HepG2 (cell line): Measurements from ENCODE around the gene NKX2-2. TPM values are rescaled to one million over a fixed set of nuclear protein-coding genes. Genes with fewer than 3 reads are reported as not detected.
A peak's percentile ranks its signal among the peaks of the same experiment; 100 is the strongest.

Source experiments
- CCAR2 ChIP-seq: fragments of 200-400 bp; formaldehyde crosslinking; optimal IDR thresholded peaks from 2 replicates; pipeline ENCODE3; 2018; ENCODE audit warnings: low read depth, mild to moderate bottlenecking, low read length, moderate library complexity
- ETV6 ChIP-seq: sonication (generic); formaldehyde crosslinking; conservative IDR thresholded peaks from 2 replicates; pipeline ENCODE4 v1.4.0; 2020; ENCODE audit warnings: missing genetic modification reagents
- FOSL2 ChIP-seq: sonication (generic); formaldehyde crosslinking; IDR thresholded peaks from 2 replicates; pipeline ENCODE4 v1.4.0; 2020; ENCODE audit warnings: missing genetic modification reagents
- FOXA3 ChIP-seq: IDR thresholded peaks from 2 replicates; pipeline ENCODE4 v1.6.1; 2016; ENCODE audit warnings: missing genetic modification reagents, missing compliant biosample characterization
- HMGXB4 ChIP-seq, 2 experiments: sonication (generic) in 1 of 2; formaldehyde crosslinking in 1 of 2; IDR thresholded peaks; 2 replicates each; pipeline versions ENCODE4 v1.4.0 to v1.6.1; 2018 to 2020; ENCODE audit warnings: missing genetic modification reagents in 2 of 2, borderline replicate concordance in 1 of 2, low read depth in 1 of 2, mild to moderate bottlenecking in 1 of 2, missing biosample characterization in 1 of 2
- MAFK ChIP-seq, 2 experiments: IDR thresholded peaks in 1 of 2; conservative IDR thresholded peaks in 1 of 2; 2 replicates each; pipeline ENCODE4 v1.6.1; 2011; ENCODE audit warnings: improper control_type of control experiment in 2 of 2, low read length in 2 of 2
- MTF2 ChIP-seq: sonication (generic); formaldehyde crosslinking; IDR thresholded peaks from 2 replicates; pipeline ENCODE4 v1.5.0; 2020; ENCODE audit warnings: missing genetic modification reagents, borderline replicate concordance
- NR2C2 ChIP-seq: sonication (generic); formaldehyde crosslinking; IDR thresholded peaks from 2 replicates; pipeline ENCODE4 v1.4.0; 2020; ENCODE audit warnings: missing genetic modification reagents, mild to moderate bottlenecking, moderate library complexity, borderline replicate concordance
- RBFOX2 ChIP-seq: fragments of 200-400 bp; formaldehyde crosslinking; IDR thresholded peaks from 2 replicates; pipeline ENCODE4 v1.6.1; 2017; ENCODE audit warnings: low read depth, mild to moderate bottlenecking, low read length
- SIN3B ChIP-seq: fragments of 150-350 bp; IDR thresholded peaks from 2 replicates; pipeline ENCODE4 v1.6.1; 2014; ENCODE audit warnings: low read length
- SRY ChIP-seq: sonication (generic); formaldehyde crosslinking; IDR thresholded peaks from 2 replicates; pipeline ENCODE4 v1.8.0; 2022; ENCODE audit warnings: mild to moderate bottlenecking, missing genetic modification reagents
- ZFP36L2 ChIP-seq: sonication (generic); formaldehyde crosslinking; IDR thresholded peaks from 2 replicates; pipeline ENCODE4 v1.4.0; 2020; ENCODE audit warnings: missing genetic modification reagents
- ZFX ChIP-seq: sonication (generic); formaldehyde crosslinking; IDR thresholded peaks from 2 replicates; pipeline ENCODE4 v1.4.0; 2020; ENCODE audit warnings: mild to moderate bottlenecking, low read depth, missing genetic modification reagents, moderate library complexity
- ZNF121 ChIP-seq: sonication (generic); formaldehyde crosslinking; IDR thresholded peaks from 2 replicates; pipeline ENCODE4 v1.5.0; 2020; ENCODE audit warnings: mild to moderate bottlenecking, missing genetic modification reagents
- ZNF850 ChIP-seq: sonication (generic); formaldehyde crosslinking; conservative IDR thresholded peaks from 2 replicates; pipeline ENCODE4 v1.9.0; 2021; ENCODE audit warnings: mild to moderate bottlenecking, missing genetic modification reagents
- polyA plus RNA-seq, 8 experiments: library from polyadenylated mRNA; depleted of rRNA in 3 of 8; stranded (reverse) in 7 of 8; unstranded in 1 of 8; fragments of >200 nt; fragmentation: Illumina TruSeq in 4 of 8; extraction: Trizol in 4 of 8; gene quantifications; 2 replicates each; pipeline versions ENCODE4 v1.2.1 to v1.2.3, GENCODE V29; 2011 to 2016; ENCODE audit warnings: low read depth in 4 of 8, missing spikeins in 1 of 8, mixed read lengths in 1 of 8; ENCODE audit not compliant: insufficient read depth in 1 of 8
- total RNA-seq, 5 experiments: library from RNA; depleted of rRNA; stranded (reverse); fragments of >200 nt; fragmentation: Illumina TruSeq; extraction: Trizol; gene quantifications; 2 replicates each; pipeline ENCODE4 v1.2.3, GENCODE V29; 2016; ENCODE audit warnings: low read depth in 1 of 5
- TF ChIP-seq, protein P1 (sequence below): sonication (generic); formaldehyde crosslinking; IDR thresholded peaks from 2 replicates; pipeline ENCODE4 v1.8.1; 2023; ENCODE audit warnings: mild to moderate bottlenecking, moderate library complexity, missing genetic modification reagents
- TF ChIP-seq, protein P2 (sequence below): sonication (generic); formaldehyde crosslinking; IDR thresholded peaks from 2 replicates; pipeline ENCODE4 v1.9.0; 2021; ENCODE audit warnings: missing genetic modification reagents, borderline replicate concordance
- TF ChIP-seq, protein P3 (sequence below): sonication (generic); formaldehyde crosslinking; IDR thresholded peaks from 2 replicates; pipeline ENCODE4 v1.8.1; 2023; ENCODE audit warnings: missing genetic modification reagents, mild to moderate bottlenecking, borderline replicate concordance
- TF ChIP-seq, protein P4 (sequence below): IDR thresholded peaks from 2 replicates; pipeline ENCODE4 v1.6.1; 2018; ENCODE audit warnings: missing genetic modification reagents
- TF ChIP-seq, protein P5 (sequence below): sonication (generic); formaldehyde crosslinking; IDR thresholded peaks from 2 replicates; pipeline ENCODE4 v1.4.0; 2020; ENCODE audit warnings: missing genetic modification reagents

Gene NKX2-2
- total and polyA plus RNA-seq, 2 of the 13 experiments (the other 11 are each of a cell fraction or from before 2014, with no cell fraction given): not detected

GRCh38 chr20:21505161-21505809 is 8.6 kb downstream of the NKX2-2 start (continued):
- TF ChIP-seq, protein P1, sequence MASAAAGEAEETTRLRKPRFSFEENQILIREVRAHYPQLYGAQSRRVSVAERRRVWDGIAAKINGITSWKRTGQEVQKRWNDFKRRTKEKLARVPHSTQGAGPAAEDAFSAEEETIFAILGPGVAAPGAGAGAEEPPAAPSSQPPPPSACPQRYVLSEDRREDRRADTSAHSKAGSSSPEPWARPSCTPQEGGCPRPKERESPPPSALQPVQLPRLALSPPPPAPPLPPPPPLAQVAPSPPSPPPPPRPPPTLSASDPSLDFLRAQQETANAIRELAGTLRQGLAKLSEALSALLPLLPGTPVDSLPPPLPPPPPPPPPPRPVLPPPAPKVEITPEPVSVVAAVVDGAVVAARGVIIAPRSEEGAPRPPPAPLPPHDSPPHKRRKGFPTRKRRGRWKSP (CRISPR knock-in tag): peak; percentile 46; the same call in 1 of the 2 replicates
- TF ChIP-seq MAFK (conservative IDR thresholded peaks at IDR 0.05 in 1 of 2, IDR thresholded peaks at IDR 0.05 in 1 of 2; ENCODE audit: low read length in 2 of 2): no peak
- TF ChIP-seq ZFP36L2 (CRISPR knock-in tag): 0 out of 2 replicates have a peak, but pooled peaks have one; percentile 21
- TF ChIP-seq, protein P2, sequence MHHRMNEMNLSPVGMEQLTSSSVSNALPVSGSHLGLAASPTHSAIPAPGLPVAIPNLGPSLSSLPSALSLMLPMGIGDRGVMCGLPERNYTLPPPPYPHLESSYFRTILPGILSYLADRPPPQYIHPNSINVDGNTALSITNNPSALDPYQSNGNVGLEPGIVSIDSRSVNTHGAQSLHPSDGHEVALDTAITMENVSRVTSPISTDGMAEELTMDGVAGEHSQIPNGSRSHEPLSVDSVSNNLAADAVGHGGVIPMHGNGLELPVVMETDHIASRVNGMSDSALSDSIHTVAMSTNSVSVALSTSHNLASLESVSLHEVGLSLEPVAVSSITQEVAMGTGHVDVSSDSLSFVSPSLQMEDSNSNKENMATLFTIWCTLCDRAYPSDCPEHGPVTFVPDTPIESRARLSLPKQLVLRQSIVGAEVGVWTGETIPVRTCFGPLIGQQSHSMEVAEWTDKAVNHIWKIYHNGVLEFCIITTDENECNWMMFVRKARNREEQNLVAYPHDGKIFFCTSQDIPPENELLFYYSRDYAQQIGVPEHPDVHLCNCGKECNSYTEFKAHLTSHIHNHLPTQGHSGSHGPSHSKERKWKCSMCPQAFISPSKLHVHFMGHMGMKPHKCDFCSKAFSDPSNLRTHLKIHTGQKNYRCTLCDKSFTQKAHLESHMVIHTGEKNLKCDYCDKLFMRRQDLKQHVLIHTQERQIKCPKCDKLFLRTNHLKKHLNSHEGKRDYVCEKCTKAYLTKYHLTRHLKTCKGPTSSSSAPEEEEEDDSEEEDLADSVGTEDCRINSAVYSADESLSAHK (CRISPR knock-in tag): no peak
- TF ChIP-seq, protein P3, sequence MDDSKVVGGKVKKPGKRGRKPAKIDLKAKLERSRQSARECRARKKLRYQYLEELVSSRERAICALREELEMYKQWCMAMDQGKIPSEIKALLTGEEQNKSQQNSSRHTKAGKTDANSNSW (CRISPR knock-in tag): no peak
- no peak for TF ChIP-seq CCAR2
- TF ChIP-seq RBFOX2: no peak
- peak; percentile 20; the same call in 1 of the 2 replicates for TF ChIP-seq FOSL2
- no peak for TF ChIP-seq ZNF121 (CRISPR knock-in tag)
- TF ChIP-seq, protein P4, sequence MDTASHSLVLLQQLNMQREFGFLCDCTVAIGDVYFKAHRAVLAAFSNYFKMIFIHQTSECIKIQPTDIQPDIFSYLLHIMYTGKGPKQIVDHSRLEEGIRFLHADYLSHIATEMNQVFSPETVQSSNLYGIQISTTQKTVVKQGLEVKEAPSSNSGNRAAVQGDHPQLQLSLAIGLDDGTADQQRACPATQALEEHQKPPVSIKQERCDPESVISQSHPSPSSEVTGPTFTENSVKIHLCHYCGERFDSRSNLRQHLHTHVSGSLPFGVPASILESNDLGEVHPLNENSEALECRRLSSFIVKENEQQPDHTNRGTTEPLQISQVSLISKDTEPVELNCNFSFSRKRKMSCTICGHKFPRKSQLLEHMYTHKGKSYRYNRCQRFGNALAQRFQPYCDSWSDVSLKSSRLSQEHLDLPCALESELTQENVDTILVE (CRISPR knock-in tag): 0 out of 2 replicates have a peak, but pooled peaks have one; percentile 47
- 0 out of 2 replicates have a peak, but pooled peaks have one; percentile 81 for TF ChIP-seq MTF2
- TF ChIP-seq NR2C2 (CRISPR knock-in tag): no peak
- TF ChIP-seq ETV6: no peak
- TF ChIP-seq, protein P5, sequence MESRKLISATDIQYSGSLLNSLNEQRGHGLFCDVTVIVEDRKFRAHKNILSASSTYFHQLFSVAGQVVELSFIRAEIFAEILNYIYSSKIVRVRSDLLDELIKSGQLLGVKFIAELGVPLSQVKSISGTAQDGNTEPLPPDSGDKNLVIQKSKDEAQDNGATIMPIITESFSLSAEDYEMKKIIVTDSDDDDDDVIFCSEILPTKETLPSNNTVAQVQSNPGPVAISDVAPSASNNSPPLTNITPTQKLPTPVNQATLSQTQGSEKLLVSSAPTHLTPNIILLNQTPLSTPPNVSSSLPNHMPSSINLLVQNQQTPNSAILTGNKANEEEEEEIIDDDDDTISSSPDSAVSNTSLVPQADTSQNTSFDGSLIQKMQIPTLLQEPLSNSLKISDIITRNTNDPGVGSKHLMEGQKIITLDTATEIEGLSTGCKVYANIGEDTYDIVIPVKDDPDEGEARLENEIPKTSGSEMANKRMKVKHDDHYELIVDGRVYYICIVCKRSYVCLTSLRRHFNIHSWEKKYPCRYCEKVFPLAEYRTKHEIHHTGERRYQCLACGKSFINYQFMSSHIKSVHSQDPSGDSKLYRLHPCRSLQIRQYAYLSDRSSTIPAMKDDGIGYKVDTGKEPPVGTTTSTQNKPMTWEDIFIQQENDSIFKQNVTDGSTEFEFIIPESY (CRISPR knock-in tag): peak; percentile 14; the same call in 1 of the 2 replicates
- 0 out of 2 replicates have a peak, but pooled peaks have one; percentile 64 for TF ChIP-seq ZNF850 (CRISPR knock-in tag)
- peak; percentile 63; the same call in 1 of the 2 replicates for TF ChIP-seq SIN3B
- TF ChIP-seq HMGXB4 (CRISPR knock-in tag; IDR thresholded peaks at IDR 0.05; ENCODE audit: borderline replicate concordance in 1 of 2, low read depth in 1 of 2): peak in 1 of 2 experiments; percentile 50; a peak in 1 of 4 replicates
- TF ChIP-seq ZFX (CRISPR knock-in tag): no peak
- peak; percentile 29; the same call in 1 of the 2 replicates for TF ChIP-seq SRY (CRISPR knock-in tag)
- peak; percentile 34; the same call in 1 of the 2 replicates for TF ChIP-seq FOXA3 (CRISPR knock-in tag)
